ENCODE measurements around the gene GYG1.

The GYG1 gene

GRCh38 chr3:148990236-148990635, 1.1 kb upstream of the GYG1 start:
- FAIRE-seq = no peak

DNA sequence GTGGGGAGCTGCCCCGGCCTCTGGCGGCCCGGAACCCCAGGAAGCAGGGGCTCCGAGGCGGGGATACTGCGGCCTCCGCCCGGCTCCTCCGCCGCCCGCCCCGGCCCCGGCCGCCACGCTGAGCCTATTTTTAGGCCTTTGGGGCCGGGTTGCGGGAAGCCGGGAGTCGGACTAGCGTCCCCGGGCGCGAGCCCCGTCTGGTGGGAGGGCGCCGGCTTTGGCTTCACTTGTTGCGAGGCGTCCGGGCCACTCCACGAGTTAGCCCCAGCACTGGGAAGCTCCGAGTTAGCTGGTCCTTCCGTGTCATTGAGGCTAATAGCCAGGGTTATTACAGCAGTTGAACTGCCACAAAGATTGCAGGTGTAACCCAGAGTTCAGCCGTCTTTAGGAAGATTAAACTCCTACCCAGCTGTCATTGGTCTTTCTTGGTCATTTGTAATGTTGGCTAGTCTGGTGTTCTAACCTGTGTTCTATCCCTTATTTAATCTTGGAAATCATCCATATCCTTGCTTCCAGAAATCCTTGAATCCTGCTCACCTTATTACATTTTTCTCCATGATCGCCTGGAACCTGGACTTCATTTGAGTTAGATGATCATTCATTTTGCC, 791 bp downstream of the GYG1 start:
- no peak for FAIRE-seq

GRCh38 chr3:148992635-148993255, 1.4 kb downstream of the GYG1 start:
- FAIRE-seq = no peak

DNA sequence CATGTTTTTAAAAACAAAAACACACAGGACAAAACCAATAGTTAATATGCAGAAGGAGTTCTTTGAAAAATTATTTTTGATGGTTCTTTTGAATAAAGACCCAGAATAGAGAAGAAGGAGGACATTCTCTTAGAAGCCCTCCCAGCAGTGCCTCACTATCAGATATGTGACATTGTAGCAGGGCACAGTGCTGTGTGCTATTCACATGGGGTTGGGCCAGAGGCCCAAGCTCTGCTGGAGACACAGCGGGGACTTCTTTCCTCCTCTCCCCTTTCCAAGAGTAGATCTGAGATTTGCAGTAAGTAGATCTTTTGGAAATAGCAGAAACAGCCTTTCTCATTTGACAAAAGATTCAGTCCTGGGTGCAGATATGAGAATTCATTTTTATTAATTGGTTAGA, 6.3 kb downstream of the GYG1 start:
- no peak for FAIRE-seq

DNA sequence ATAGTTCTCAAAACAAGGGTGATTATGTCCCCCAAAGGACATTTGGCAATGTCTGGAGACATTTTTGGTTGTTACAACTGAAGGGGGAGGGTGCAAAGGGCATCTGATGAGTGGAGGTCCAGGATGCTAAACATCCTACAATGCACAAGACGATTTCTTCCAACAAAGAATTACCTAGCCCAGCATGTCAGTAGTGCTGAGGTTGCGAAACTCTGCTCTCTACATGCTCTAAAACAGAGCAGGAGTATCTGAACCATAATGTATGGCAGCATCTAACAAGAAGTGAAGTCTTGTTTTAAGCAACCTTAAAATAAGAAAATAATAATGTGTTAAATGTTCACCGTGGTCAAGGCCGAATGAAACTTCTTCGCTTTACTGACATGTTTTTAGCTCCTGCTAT, 7.0 kb downstream of the GYG1 start:
- no peak for FAIRE-seq

DNA sequence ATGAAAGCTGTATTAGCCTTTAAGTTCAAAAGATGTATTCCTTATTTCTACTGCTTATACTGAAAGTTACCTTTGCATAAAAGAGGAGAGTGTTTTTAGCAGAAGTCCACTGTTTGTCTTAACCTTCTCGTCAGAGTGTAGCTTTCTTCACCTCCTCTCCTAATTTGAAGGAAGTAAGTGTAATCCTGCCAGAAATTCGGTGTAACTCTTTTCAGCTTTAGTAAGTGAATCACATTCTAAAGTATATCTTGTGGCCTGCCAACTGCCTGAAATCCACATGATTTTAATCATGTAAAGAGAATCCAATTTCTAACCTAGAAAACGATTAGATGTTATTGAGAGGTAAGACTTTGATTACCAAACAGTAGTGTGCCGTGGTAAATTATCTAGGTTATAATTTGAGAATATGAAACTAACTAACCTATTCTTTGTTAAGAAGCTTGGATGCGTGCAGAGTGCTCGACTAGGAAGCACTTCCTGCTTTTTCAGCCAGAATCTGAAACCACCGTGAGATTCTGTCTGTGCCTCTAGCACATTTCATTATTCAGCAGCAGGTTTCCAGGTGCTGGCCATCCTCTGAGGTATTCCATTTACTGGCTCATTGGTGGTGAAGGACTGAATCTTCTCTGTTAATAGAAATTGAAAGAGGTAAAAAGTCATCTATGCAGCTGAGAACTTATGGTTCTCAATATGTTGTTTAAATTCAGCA, 7.5 kb downstream of the GYG1 start:
- FAIRE-seq = no peak

DNA sequence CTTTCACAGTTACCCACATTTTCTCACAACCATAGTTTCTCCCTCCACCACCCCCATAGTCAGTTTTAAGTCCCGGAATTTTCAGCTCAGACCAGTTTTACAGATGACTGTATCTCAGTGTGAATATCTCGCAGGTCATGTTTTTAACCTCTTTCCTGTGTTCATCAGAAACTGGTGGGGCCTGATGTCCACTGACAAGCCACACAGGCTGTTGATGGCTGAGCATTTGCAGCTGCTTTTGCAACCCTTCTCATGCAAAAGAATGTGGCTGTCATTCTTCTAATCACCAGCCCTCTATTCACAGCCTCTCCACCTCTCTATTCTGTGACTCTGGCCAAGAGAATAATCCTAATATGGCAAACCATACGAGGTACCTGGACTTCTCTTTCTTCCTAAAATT, 8.5 kb downstream of the GYG1 start:
- no peak for FAIRE-seq

DNA sequence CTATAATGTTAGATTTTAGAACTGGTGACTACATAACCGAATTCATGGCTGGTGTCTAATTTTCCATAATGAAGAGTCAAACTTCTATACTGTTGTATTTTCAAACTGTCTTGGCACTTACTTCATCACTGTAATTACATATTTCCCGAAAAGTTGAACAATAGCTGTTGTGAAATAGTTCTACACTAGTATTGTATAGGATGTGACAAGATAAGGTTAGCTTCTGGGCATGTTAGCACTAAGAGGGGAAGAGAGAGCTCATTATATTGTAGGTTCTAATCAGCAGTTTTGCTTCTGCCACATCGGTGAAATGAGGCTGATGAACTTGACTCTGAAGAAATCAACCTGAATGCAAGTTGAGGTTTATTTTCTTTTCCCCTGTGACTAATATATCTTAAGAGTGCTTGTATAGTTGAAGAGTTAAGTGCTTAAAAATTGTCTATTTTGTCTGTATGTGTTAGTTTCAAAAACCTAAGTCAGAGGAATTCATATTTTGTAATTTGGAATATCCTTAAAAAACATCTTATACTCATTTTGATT, 8.9 kb downstream of the GYG1 start:
- FAIRE-seq = no peak

GRCh38 chr3:149001727-149002126, 10.4 kb downstream of the GYG1 start:
- no peak for FAIRE-seq

DNA sequence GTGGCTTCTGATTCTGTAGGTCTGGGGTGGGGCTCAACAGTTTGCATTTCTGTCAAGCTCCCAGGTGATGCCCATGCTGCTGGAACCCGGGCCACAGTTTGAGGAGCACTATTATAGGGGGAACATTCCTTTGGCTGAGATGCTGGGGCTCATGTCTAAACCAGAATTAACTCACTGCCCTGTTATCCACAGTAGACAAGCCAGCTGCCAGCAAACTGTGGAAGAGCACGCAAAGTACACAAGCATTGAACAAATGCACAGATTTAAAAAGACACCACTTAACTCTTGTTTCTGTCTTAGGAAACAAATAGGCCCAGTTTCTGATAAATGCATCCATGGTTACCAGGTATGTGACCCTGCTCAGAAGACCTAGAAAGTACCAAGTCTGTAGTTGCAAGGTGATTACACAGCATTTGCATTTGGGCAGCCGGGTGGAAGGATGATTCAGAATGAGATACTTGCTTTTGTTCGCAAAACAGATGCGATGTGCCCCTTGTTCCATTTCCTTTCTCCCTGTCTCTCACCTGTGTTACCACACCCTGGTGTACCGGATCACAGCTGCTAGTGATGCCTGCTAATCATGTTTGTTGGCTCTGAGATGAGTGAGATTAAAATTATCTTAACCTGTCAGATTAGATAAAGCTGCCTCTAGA, 12.4 kb downstream of the GYG1 start:
- no peak for FAIRE-seq

GRCh38 chr3:149004622-149005021, 13.3 kb downstream of the GYG1 start:
- no peak for FAIRE-seq

DNA sequence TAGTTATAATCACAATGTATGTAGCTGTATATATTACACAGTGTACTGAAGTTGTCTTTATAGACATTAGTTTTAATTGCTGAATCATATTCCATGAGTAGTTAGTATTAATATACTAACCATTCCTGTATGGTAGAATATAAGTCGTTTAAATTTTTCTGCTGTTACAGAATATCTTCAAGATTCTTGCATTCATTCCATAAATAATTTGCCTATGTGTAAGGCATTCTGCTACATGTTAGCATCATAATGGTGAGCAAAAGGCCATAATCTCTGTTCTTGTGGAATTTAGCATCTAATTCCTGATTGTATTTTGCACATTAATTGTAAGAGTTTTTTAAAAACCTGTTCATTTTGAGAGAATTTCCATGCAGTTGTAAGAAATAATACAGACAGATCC, 14.1 kb downstream of the GYG1 start:
- FAIRE-seq = no peak

DNA sequence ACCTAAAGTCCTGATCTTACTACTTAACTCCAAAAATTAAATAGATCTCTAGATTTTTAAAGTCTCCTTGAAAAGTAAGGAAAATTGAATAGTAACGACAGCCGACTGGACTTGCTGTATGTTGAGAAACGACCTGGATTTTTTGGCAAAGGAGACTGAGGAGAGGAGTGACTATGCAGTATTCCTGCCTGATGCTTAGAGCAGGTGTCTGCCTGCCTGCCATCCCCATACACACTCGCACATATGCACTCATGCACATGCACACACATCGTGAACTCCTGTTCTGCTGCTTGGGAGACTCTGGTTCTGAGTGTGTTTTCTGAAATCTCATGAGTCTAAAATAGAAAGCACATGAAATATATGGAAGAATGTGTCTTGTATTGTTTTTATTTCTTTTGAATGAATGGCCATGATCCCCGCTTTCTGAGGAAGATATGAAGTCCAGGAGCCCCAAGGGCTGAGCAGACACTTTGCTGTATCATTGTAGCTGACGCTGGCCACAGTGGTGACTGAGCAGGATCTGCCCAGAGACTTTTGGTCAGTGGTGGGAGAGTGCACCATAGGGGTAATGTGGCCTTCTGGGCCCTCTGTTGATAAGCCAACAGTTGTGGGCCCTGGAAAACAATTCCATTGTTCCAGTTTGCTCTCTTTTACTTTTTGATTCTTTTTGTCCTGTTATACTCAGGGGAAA, 16.4 kb downstream of the GYG1 start:
- no peak for FAIRE-seq

GRCh38 chr3:149009732-149010131, 18.4 kb downstream of the GYG1 start:
- no peak for FAIRE-seq

- no peak for FAIRE-seq
These were observed 19.2 kb downstream of the GYG1 start for GRCh38 chr3:149010504-149010951.

DNA sequence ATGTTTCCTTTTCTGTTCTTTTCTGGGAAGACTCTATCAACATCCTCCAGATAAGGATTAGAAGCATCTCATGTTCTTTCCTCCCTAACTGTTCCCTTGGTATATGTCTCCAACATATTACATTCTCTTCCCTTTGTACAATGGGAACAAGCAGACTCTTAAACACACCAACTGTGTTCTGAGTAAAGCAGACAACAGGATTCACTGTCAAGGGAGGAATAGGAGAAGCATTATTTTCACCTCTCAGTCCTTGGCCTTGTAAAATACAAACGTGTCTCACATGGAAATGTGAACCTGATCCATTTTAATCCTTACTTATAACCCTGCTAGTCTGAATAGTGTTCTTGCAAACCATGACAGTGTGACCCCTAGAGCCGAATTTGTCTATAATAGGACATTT, 19.6 kb downstream of the GYG1 start:
- no peak for FAIRE-seq

GRCh38 chr3:149011676-149012075, 20.3 kb downstream of the GYG1 start:
- FAIRE-seq = no peak

DNA sequence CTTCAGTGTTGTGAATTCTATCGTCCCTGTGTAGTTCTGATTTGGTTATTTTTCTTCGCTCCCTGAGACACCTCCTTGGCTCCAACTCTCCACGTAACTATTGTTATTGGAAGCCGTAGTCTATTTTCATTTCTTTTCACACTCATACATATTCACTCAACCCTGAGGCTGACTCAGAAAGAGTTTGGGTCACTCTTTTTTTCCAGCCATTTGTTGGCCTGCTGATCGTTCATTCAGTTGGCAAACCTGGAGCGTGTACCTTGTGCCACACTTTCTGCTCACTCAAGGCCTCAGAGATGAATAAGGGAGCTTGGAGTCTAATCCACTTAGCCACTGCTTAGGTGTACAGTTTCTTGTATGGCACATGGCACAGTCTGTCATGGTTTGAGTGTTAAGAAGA, 22.4 kb downstream of the GYG1 start:
- no peak for FAIRE-seq

DNA sequence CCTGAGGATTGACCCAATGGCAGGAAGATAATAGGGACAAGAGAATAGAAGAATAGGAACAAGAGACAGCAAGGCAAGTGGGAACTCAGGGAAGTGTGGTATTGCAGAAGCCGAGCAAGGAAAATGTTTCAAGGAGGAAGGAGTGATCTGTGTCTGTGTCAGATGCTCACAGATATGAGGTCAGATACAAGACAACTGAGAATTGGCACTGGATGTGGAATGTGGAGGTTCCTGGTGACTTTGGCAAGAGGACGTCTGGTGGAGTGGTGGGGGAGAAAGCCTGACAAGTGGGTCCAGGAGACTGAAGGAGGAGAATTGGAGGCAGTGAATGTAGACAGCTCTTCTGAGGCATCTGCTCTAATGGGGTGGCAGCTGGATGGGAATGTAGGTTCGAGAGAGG, 24.1 kb downstream of the GYG1 start:
- no peak for FAIRE-seq

DNA sequence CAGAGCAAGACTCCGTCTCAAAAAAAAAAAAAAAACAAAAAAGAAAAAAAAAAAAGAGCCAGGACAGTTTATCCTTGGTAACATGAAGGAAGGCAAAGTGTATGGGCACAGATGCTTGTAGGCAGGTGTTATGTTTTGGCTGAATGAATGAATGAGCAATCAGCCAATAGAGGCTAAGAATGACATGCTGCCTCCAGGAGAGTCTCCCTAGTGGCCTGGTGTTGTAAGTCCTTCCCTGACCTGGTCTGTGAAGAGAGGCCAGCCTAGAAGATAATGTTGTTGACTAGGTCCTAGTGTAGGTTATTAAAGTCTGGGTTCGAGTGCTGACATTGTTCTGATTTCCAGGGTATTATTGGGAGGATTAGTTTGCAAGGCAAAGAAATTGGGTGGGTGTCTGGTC, 24.9 kb downstream of the GYG1 start:
- no peak for FAIRE-seq

GRCh38 chr3:149016669-149017541, 25.6 kb downstream of the GYG1 start:
- FAIRE-seq = no peak

DNA sequence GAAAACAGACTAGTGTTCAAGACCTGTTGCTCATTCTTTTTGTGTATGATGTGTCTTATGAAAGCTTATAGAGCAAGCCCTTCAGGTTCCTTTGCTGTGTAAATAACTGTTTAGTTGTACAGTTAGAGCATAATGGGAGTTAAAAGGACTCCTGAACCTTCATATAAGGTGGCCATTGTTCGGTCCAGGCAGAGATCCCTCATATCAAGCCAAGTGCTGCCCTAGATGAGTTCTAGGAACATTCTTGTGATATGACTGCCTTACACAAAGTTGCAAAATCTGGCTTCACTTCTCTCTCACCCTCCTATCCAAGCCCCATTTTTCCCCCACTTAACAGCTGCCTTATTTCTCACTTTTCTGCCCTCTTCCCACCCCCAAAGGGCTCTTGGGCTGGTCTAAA, 26.9 kb downstream of the GYG1 start:
- no peak for FAIRE-seq

All from G401.6 (cell line).